Breast epithelium (tissue), 3 donors: ENCODE measurements around the gene PRDX2.

ENCODE experiments used
- CTCF ChIP-seq, 3 donors: fragments of 450-650 bp; IDR thresholded peaks; one replicate each; pipeline ENCODE4 v1.5.1; 2016 to 2017; ENCODE audit warnings: antibody characterized with exemption in 3 of 3, mild to moderate bottlenecking in 3 of 3, moderate library complexity in 3 of 3
- POLR2A ChIP-seq: fragments of 450-650 bp; IDR thresholded peaks from one replicate; pipeline ENCODE4 v1.6.1; 2016; ENCODE audit warnings: antibody characterized with exemption, mild to moderate bottlenecking, moderate library complexity
- POLR2AphosphoS5 ChIP-seq, 3 donors: sonication (generic); formaldehyde crosslinking; IDR thresholded peaks; one replicate each; pipeline ENCODE4 v1.6.1; 2017; ENCODE audit warnings: antibody characterized with exemption in 3 of 3

GRCh38 chr19:12841094-12841493 lies 39.5 kb upstream of the PRDX2 start:
- TF ChIP-seq CTCF (IDR thresholded peaks at IDR 0.05) (no peak), POLR2AphosphoS5 (IDR thresholded peaks at IDR 0.05) (no peak), POLR2A (no peak)
